K562 (cell line): ENCODE results near the gene RSRP1. TPM values are rescaled to one million over a fixed set of nuclear protein-coding genes. Genes with fewer than 3 reads are reported as not detected.

Experiments used
- ATAC-seq: fragments of 200-7000 bp; cut with Tn5 transposase; 3 replicates; pipeline ENCODE4 v1.9.1; 2020; ENCODE audit warnings: moderate library complexity
- BruUV-seq: library from RNA; stranded (reverse); fragments of 400-500 nt; replicated peaks from 2 replicates; lab custom pipeline; 2021; lab: Mats Ljungman, UMichigan
- CTCF ChIA-PET: fragments of 300-600 bp; formaldehyde crosslinking; extraction: SDS; loops from one replicate; lab custom pipeline; 2021; ENCODE audit warnings: low intra/inter-chr PET ratio; lab: Yijun Ruan, JAX
- POLR2A ChIA-PET: fragments of 300-600, 350-650 bp; sonication (Branson Sonifier 250); formaldehyde crosslinking; extraction: SDS; loops from one replicate; lab custom pipeline; 2021; ENCODE audit warnings: antibody characterized with exemption, inconsistent platforms; lab: Yijun Ruan, JAX
- DNase-seq, 4 experiments: peaks; one replicate each; pipeline versions ENCODE4 v3.0.0 to v3.0.0-alpha.2; 2011 to 2018; ENCODE audit warnings: low spot score in 3 of 4, mixed read lengths in 3 of 4; ENCODE audit errors: extremely low read depth in 1 of 4
- FAIRE-seq: peaks from 2 replicates; lab custom pipeline; 2011; peaks lifted over from hg19 to GRCh38; lab: Jason Lieb, UNC
- H2AFZ ChIP-seq: 2 replicates; pipeline ENCODE4 v1.6.0; 2011; ENCODE audit warnings: low read depth, low read length, control low read depth, inconsistent platforms
- H3K27ac ChIP-seq: fragments of 200-600 bp; 3 replicates; pipeline ENCODE4 v1.8.0; 2011; ENCODE audit warnings: low read depth, mild to moderate bottlenecking, control low read depth, inconsistent platforms, low read length, moderate library complexity, mixed read lengths; ENCODE audit errors: extremely low read depth
- H3K27me3 ChIP-seq, 2 experiments: fragments of 300-600 bp in 1 of 2; 2 replicates in 1 of 2; 3 replicates in 1 of 2; pipeline versions ENCODE4 v1.6.0 to v1.8.0; 2011; ENCODE audit warnings: inconsistent platforms in 2 of 2, low read length in 2 of 2, mild to moderate bottlenecking in 1 of 2, mixed read lengths in 1 of 2, moderate library complexity in 1 of 2; ENCODE audit not compliant: control insufficient read depth in 2 of 2, insufficient read depth in 2 of 2
- H3K36me3 ChIP-seq: fragments of 300-600 bp; 3 replicates; pipeline ENCODE4 v1.8.0; 2011; ENCODE audit warnings: mild to moderate bottlenecking, low read length, inconsistent platforms; ENCODE audit not compliant: control insufficient read depth, insufficient read depth
- H3K4me1 ChIP-seq, 2 experiments: fragments of 200-600 bp in 1 of 2; replicated peaks in 1 of 2; 2 replicates in 1 of 2; 3 replicates in 1 of 2; pipeline versions ENCODE4 v1.5.1 to v1.8.0; 2011; ENCODE audit warnings: inconsistent platforms in 2 of 2, low read length in 2 of 2, mild to moderate bottlenecking in 1 of 2, mixed read lengths in 1 of 2, moderate library complexity in 1 of 2; ENCODE audit not compliant: control insufficient read depth in 2 of 2, insufficient read depth in 2 of 2
- H3K4me2 ChIP-seq: 2 replicates; pipeline ENCODE4 v1.6.1; 2011; ENCODE audit warnings: low read length, control low read depth, inconsistent platforms, mixed read lengths; ENCODE audit not compliant: insufficient read depth
- H3K4me3 ChIP-seq: fragments of 200-600 bp; sonication (generic), shearing (Covaris generic); 2 replicates; pipeline ENCODE4 v1.5.1; 2016; ENCODE audit warnings: control low read depth, inconsistent platforms
- H3K79me2 ChIP-seq: fragments of 200-600 bp; 3 replicates; pipeline ENCODE4 v1.8.0; 2011; ENCODE audit warnings: low read length, inconsistent platforms; ENCODE audit not compliant: control insufficient read depth, insufficient read depth
- H3K9ac ChIP-seq, 2 experiments: 2 replicates each; pipeline versions ENCODE4 v1.6.0 to v1.6.1; 2011; ENCODE audit warnings: low read depth in 2 of 2, low read length in 2 of 2, control low read depth in 1 of 2, inconsistent platforms in 1 of 2, mild to moderate bottlenecking in 1 of 2, mixed read lengths in 1 of 2; ENCODE audit not compliant: insufficient read depth in 1 of 2
- H3K9me1 ChIP-seq: one replicate; pipeline ENCODE4 v1.6.0; 2011; ENCODE audit warnings: inconsistent platforms, mild to moderate bottlenecking, low read length, moderate library complexity; ENCODE audit not compliant: control insufficient read depth, insufficient read depth
- H3K9me3 ChIP-seq: replicated peaks from 2 replicates; pipeline ENCODE4 v1.5.1; 2011; ENCODE audit warnings: low read depth, low read length, inconsistent platforms; ENCODE audit not compliant: control insufficient read depth, insufficient read depth
- H4K20me1 ChIP-seq: replicated peaks from 2 replicates; pipeline ENCODE4 v1.6.1; 2011; ENCODE audit warnings: low read length, inconsistent platforms, mixed read lengths; ENCODE audit not compliant: control insufficient read depth, insufficient read depth
- CREBBP ChIP-seq: IDR thresholded peaks from one replicate; pipeline ENCODE4 v1.6.1; 2012; ENCODE audit warnings: low read depth, mild to moderate bottlenecking, control low read depth, inconsistent platforms, low read length
- FOXP4 ChIP-seq: sonication (generic); formaldehyde crosslinking; IDR thresholded peaks from 2 replicates; pipeline ENCODE4 v1.8.0; 2022; ENCODE audit warnings: mild to moderate bottlenecking, missing genetic modification reagents, borderline replicate concordance
- HMBOX1 ChIP-seq: sonication (generic); IDR thresholded peaks from 2 replicates; pipeline ENCODE4 v1.6.1; 2016
- MAFG ChIP-seq: fragments of 450-650 bp; conservative IDR thresholded peaks from 2 replicates; pipeline ENCODE4 v1.6.1; 2016; ENCODE audit warnings: missing genetic modification characterization, missing compliant biosample characterization
- NEUROD1 ChIP-seq: fragments of 150-350 bp; IDR thresholded peaks from 2 replicates; pipeline ENCODE4 v1.6.1; 2014; ENCODE audit warnings: borderline replicate concordance, low read length, low read depth; ENCODE audit not compliant: partially characterized antibody
- RBM14 ChIP-seq: fragments of 200-400 bp; formaldehyde crosslinking; IDR thresholded peaks from 2 replicates; pipeline ENCODE4 v1.6.1; 2018; ENCODE audit warnings: low read depth, mild to moderate bottlenecking, low read length, moderate library complexity, borderline replicate concordance; ENCODE audit not compliant: insufficient read depth
- THAP12 ChIP-seq: fragments of 250-450 bp; sonication (Bioruptor Pico); IDR thresholded peaks from 2 replicates; pipeline ENCODE4 v1.9.0; 2021; ENCODE audit warnings: mild to moderate bottlenecking, inconsistent platforms
- U2AF1 ChIP-seq: fragments of 200-400 bp; formaldehyde crosslinking; optimal IDR thresholded peaks from 2 replicates; pipeline ENCODE3; 2017; ENCODE audit warnings: mild to moderate bottlenecking, low read depth, low read length, moderate library complexity
- ZBTB43 ChIP-seq: sonication (generic); formaldehyde crosslinking; IDR thresholded peaks from 2 replicates; pipeline ENCODE4 v1.8.0; 2023; ENCODE audit warnings: mild to moderate bottlenecking, missing genetic modification reagents
- ZMIZ1 ChIP-seq, 2 experiments: fragments of 150-350 bp in 1 of 2; IDR thresholded peaks; 2 replicates each; pipeline ENCODE4 v1.6.1; 2012 to 2016; ENCODE audit warnings: low read depth in 2 of 2, low read length in 2 of 2, mild to moderate bottlenecking in 1 of 2, moderate library complexity in 1 of 2
- ZNF384 ChIP-seq: IDR thresholded peaks from 2 replicates; pipeline ENCODE4 v1.6.1; 2012; ENCODE audit warnings: low read depth, low read length, improper control_type of control experiment
- WGBS: fragments of 100-300 bp; shearing (Covaris generic); methylation state at CpG from one replicate; pipeline ENCODE4 v1.1.6; 2016; ENCODE audit warnings: low coverage, mixed read lengths; ENCODE audit not compliant: insufficient coverage; ENCODE audit errors: missing lambda C conversion rate; 5-methylcytosine and 5-hydroxymethylcytosine counted together
- in situ Hi-C: fragments of 300-500 bp; cut with MboI; formaldehyde crosslinking; loops from 4 replicates; pipeline ENCODE4 v1.15.0; 2018; ENCODE audit warnings: inconsistent platforms, mixed read lengths
- intact Hi-C: fragments of 100-400 bp; cut with micrococcal nuclease; formaldehyde crosslinking; loops from 2 replicates; pipeline ENCODE4 v1.14.2; 2022
- polyA plus RNA-seq, 8 experiments: library from polyadenylated mRNA; depleted of rRNA in 4 of 8; stranded (reverse) in 5 of 8; unstranded in 3 of 8; fragments of >200 nt; fragmentation: Nextera tagmentation in 2 of 8; fragmentation: Illumina TruSeq in 1 of 8; extraction: Ambion mirVana in 2 of 8; extraction: Trizol in 1 of 8; gene quantifications; 2 replicates each; pipeline versions ENCODE4 v1.2.1 to v1.2.3, GENCODE V29; 2011 to 2014; ENCODE audit warnings: inconsistent platforms in 1 of 8, missing spikeins in 1 of 8
- total RNA-seq, 7 experiments: library from RNA; depleted of rRNA in 6 of 7; stranded (reverse); fragments of >200 nt in 6 of 7; fragmentation: Illumina TruSeq in 2 of 7; extraction: Trizol in 2 of 7; gene quantifications; 2 replicates each; pipeline versions ENCODE4 v1.2.1 to v1.2.3, GENCODE V29; 2011 to 2021; ENCODE audit warnings: low replicate concordance in 1 of 7

The RSRP1 gene
- total and polyA plus RNA-seq, 9 of the 15 experiments (the other 6 are each of a cell fraction or from before 2014, with no cell fraction given), result 27.2 to 283 (median 146) TPM

GRCh38 chr1:25201006-25201405 lies 46.2 kb downstream of the RSRP1 start:
- Histone ChIP-seq H3K79me2 (no peaks in the 10 kb centered on the region), H2AFZ (no peak overlapping the region), H3K27me3 (peaks cover 40 to 62% of the 10 kb centered on the region in 2 experiments; a peak in 4 of 5 replicates), H3K9me1 (no peaks in the 10 kb centered on the region), H3K4me3 (no peak overlapping the region), H3K4me1 (peaks cover 0 to 5% of the 10 kb centered on the region in 2 experiments; a peak in 1 of 5 replicates), H3K4me2 (no peak overlapping the region), H4K20me1 (no peaks in the 10 kb centered on the region; the same call in 1 of the 2 replicates), H3K9ac (no peak overlapping the region), H3K9me3 (no peaks in the 10 kb centered on the region), H3K36me3 (no peaks in the 10 kb centered on the region), H3K27ac (no peak overlapping the region)
- no peak for DNase-seq
- no peak for ATAC-seq
- no TSS peak for BruUV-seq
- ChIA-PET POLR2A (interaction anchor here (0.6 to 1.1 kb wide), 2 partner anchors 58 to 474 kb away, joined by 3 to 4 read pairs; no protein-coding TSS in a partner anchor), CTCF (interaction anchor here (0.7 kb wide), 1 partner anchor 106 kb away, joined by 3 read pairs; no protein-coding TSS in a partner anchor)
- 2% methylated on average over 7 of the region's 7 CpGs for WGBS
- no peak for FAIRE-seq
- in situ Hi-C loops (no loop called here), intact Hi-C loops (no loop called here)
- no peak for TF ChIP-seq THAP12 (CRISPR knock-in tag)
- TF ChIP-seq NEUROD1, result no peak
- TF ChIP-seq ZMIZ1 (IDR thresholded peaks at IDR 0.05; ENCODE audit: low read depth in 2 of 2, low read length in 2 of 2), result no peak
- no peak for TF ChIP-seq ZNF384
- no peak for TF ChIP-seq MAFG (tag)
- TF ChIP-seq RBM14, result no peak
- TF ChIP-seq CREBBP, result no peak
- TF ChIP-seq HMBOX1, result no peak
- no peak for TF ChIP-seq U2AF1
- no peak for TF ChIP-seq ZBTB43 (CRISPR knock-in tag)
- TF ChIP-seq FOXP4 (CRISPR knock-in tag), result no peak
